ENCODE measurements around the gene GLS2.

GRCh38 chr12:56451147-56451546, 36.8 kb downstream of the GLS2 start:
- no peak for TF ChIP-seq CTCF (IDR thresholded peaks at IDR 0.05; ENCODE audit: low read depth, low read length)
- no peak for TF ChIP-seq EZH2phosphoT487 (IDR thresholded peaks at IDR 0.05; ENCODE audit: low read depth)

Measured in OCI-LY3 (cell line).